Stimulated activated naive B cell treated with anti-CD40 and anti-IgM and Interleukin-4, amounts not matched to agents 10 μg/mL and 1 μg/mL and 100 μg/mL, for 72 hours (primary cell): ENCODE results near the gene RPP38.
A peak's percentile ranks its signal among the peaks of the same experiment; 100 is the strongest.

Experiments used
- ATAC-seq, 2 donors: fragments of 150-1000 bp; cut with Tn5 transposase; replicated peaks; 2 replicates each; pipeline ENCODE4 v1.10.0; 2021; ENCODE audit warnings: moderate library complexity in 1 of 2
- DNase-seq: peaks from one replicate; pipeline ENCODE4 v3.0.0; 2021
- H3K27ac Mint-ChIP-seq: one replicate; pipeline ENCODE4 v1.8.0; 2022; ENCODE audit warnings: mild to moderate bottlenecking, mixed read lengths
- H3K27me3 Mint-ChIP-seq, 2 donors: one replicate each; pipeline ENCODE4 v1.8.0; 2022; ENCODE audit warnings: mixed read lengths in 2 of 2
- H3K36me3 Mint-ChIP-seq, 2 donors: one replicate each; pipeline ENCODE4 v1.8.0; 2022; ENCODE audit warnings: mixed read lengths in 2 of 2, mild to moderate bottlenecking in 1 of 2
- H3K4me1 Mint-ChIP-seq, 2 donors: one replicate each; pipeline ENCODE4 v1.8.0; 2022; ENCODE audit warnings: mixed read lengths in 2 of 2, mild to moderate bottlenecking in 1 of 2
- H3K4me3 Mint-ChIP-seq, 2 donors: one replicate each; pipeline ENCODE4 v1.8.0; 2022; ENCODE audit warnings: mild to moderate bottlenecking in 2 of 2, mixed read lengths in 2 of 2, moderate library complexity in 1 of 2
- H3K9me3 Mint-ChIP-seq, 2 donors: one replicate each; pipeline ENCODE4 v1.8.0; 2022; ENCODE audit warnings: mixed read lengths in 2 of 2, mild to moderate bottlenecking in 1 of 2

Gene RPP38

GRCh38 chr10:15097011-15097812, at the start of gene RPP38:
RPP38 (plus strand) TSS chr10:15097355; CDS start chr10:15103315, 5,960 bp downstream.
- H3K36me3 Mint-ChIP-seq, result peaks cover 8 to 29% of the 10 kb centered on the region in 2 donors
- peak within 1 kb of the TSS; percentile 97 for H3K27ac Mint-ChIP-seq
- peak within 1 kb of the TSS; percentile 90 to 96 for H3K4me3 Mint-ChIP-seq
- DNase-seq, result peak; percentile 94
- peaks cover 18 to 42% of the 10 kb centered on the region in 2 donors for H3K4me1 Mint-ChIP-seq
- peaks cover 0 to 1% of the 10 kb centered on the region in 2 donors for H3K27me3 Mint-ChIP-seq
- peaks cover 0 to 2% of the 10 kb centered on the region in 2 donors for H3K9me3 Mint-ChIP-seq
- peak; percentile 92 to 93 for ATAC-seq

- ATAC-seq, result no peak
These were observed 47.6 kb upstream of the RPP38 start for GRCh38 chr10:15049533-15049932.

GRCh38 chr10:15052121-15052520, 45.0 kb upstream of the RPP38 start:
- no peak overlapping the region for H3K27ac Mint-ChIP-seq

More at GRCh38 chr10:15049533-15049932, 47.6 kb upstream of the RPP38 start:
- no peak overlapping the region for H3K27ac Mint-ChIP-seq
- no peak overlapping the region for H3K4me3 Mint-ChIP-seq
- DNase-seq, result no peak
- peaks cover 5 to 14% of the 10 kb centered on the region in 2 donors for H3K27me3 Mint-ChIP-seq
- H3K4me1 Mint-ChIP-seq, result peaks cover 2 to 11% of the 10 kb centered on the region in 2 donors
- H3K9me3 Mint-ChIP-seq, result no peaks in the 10 kb centered on the region
- no peaks in the 10 kb centered on the region for H3K36me3 Mint-ChIP-seq

GRCh38 chr10:15053061-15053460, 44.1 kb upstream of the RPP38 start:
- Mint-ChIP-seq H3K27me3 (peaks cover 8 to 14% of the 10 kb centered on the region in 2 donors), H3K4me3 (no peak overlapping the region), H3K4me1 (peaks cover 0 to 2% of the 10 kb centered on the region in 2 donors), H3K9me3 (no peaks in the 10 kb centered on the region), H3K27ac (no peak overlapping the region), H3K36me3 (no peaks in the 10 kb centered on the region)
- DNase-seq, result no peak
- ATAC-seq, result no peak

More at GRCh38 chr10:15052121-15052520, 45.0 kb upstream of the RPP38 start:
- Mint-ChIP-seq H3K4me3 (no peak overlapping the region), H3K27me3 (peaks cover 7 to 19% of the 10 kb centered on the region in 2 donors), H3K9me3 (no peaks in the 10 kb centered on the region), H3K36me3 (no peaks in the 10 kb centered on the region), H3K4me1 (peaks cover 0 to 2% of the 10 kb centered on the region in 2 donors)
- no peak for ATAC-seq
- no peak for DNase-seq

- Mint-ChIP-seq H3K36me3 (peaks cover 4 to 13% of the 10 kb centered on the region in 2 donors), H3K27me3 (peaks cover 18 to 30% of the 10 kb centered on the region in 2 donors), H3K9me3 (peaks cover 8 to 10% of the 10 kb centered on the region in 2 donors), H3K4me3 (no peak overlapping the region), H3K27ac (no peak overlapping the region), H3K4me1 (no peaks in the 10 kb centered on the region)
- DNase-seq (no peak), ATAC-seq (no peak)
These were observed 38.5 kb upstream of the RPP38 start for GRCh38 chr10:15058689-15059088.

GRCh38 chr10:15059914-15060313, 37.2 kb upstream of the RPP38 start:
- Mint-ChIP-seq H3K27me3 (peaks cover 22 to 37% of the 10 kb centered on the region in 2 donors), H3K36me3 (peaks cover 4 to 13% of the 10 kb centered on the region in 2 donors), H3K4me1 (no peaks in the 10 kb centered on the region)

GRCh38 chr10:15060638-15061037, 36.5 kb upstream of the RPP38 start:
- Mint-ChIP-seq H3K4me1 (no peaks in the 10 kb centered on the region), H3K4me3 (no peak overlapping the region), H3K9me3 (peaks cover 13 to 14% of the 10 kb centered on the region in 2 donors), H3K27me3 (peaks cover 28 to 40% of the 10 kb centered on the region in 2 donors), H3K36me3 (peaks cover 7 to 13% of the 10 kb centered on the region in 2 donors), H3K27ac (no peak overlapping the region)
- ATAC-seq (no peak), DNase-seq (no peak)

More at GRCh38 chr10:15059914-15060313, 37.2 kb upstream of the RPP38 start:
- Mint-ChIP-seq H3K27ac (no peak overlapping the region), H3K9me3 (peaks cover 10% of the 10 kb centered on the region in 2 donors), H3K4me3 (no peak overlapping the region)
- DNase-seq (no peak), ATAC-seq (no peak)

- Mint-ChIP-seq H3K27ac (no peak overlapping the region), H3K27me3 (peaks cover 14% of the 10 kb centered on the region in 2 donors), H3K4me1 (no peaks in the 10 kb centered on the region), H3K4me3 (no peak overlapping the region), H3K36me3 (peaks cover under 1 to 3% of the 10 kb centered on the region in 2 donors), H3K9me3 (peaks cover 5 to 6% of the 10 kb centered on the region in 2 donors)
- DNase-seq, result no peak
- ATAC-seq, result no peak
These were observed 30.0 kb upstream of the RPP38 start for GRCh38 chr10:15067154-15067553.

- H3K36me3 Mint-ChIP-seq, result peaks cover 3 to 6% of the 10 kb centered on the region in 2 donors
- DNase-seq (no peak), ATAC-seq (no peak)
- H3K27me3 Mint-ChIP-seq, result peaks cover 14 to 17% of the 10 kb centered on the region in 2 donors
- no peaks in the 10 kb centered on the region for H3K4me1 Mint-ChIP-seq
- H3K27ac Mint-ChIP-seq, result no peak overlapping the region
- H3K9me3 Mint-ChIP-seq, result peaks cover 6 to 9% of the 10 kb centered on the region in 2 donors
- H3K4me3 Mint-ChIP-seq, result no peak overlapping the region
These were observed 28.4 kb upstream of the RPP38 start for GRCh38 chr10:15068802-15069201.

GRCh38 chr10:15069230-15069629, 27.9 kb upstream of the RPP38 start:
- Mint-ChIP-seq H3K9me3 (peaks cover 5 to 9% of the 10 kb centered on the region in 2 donors), H3K36me3 (peaks cover 3 to 6% of the 10 kb centered on the region in 2 donors), H3K27me3 (peaks cover 11 to 19% of the 10 kb centered on the region in 2 donors), H3K27ac (no peak overlapping the region), H3K4me1 (no peaks in the 10 kb centered on the region), H3K4me3 (no peak overlapping the region)
- ATAC-seq, result no peak
- no peak for DNase-seq

GRCh38 chr10:15072358-15072757, 24.8 kb upstream of the RPP38 start:
- Mint-ChIP-seq H3K9me3 (peaks cover 0 to 5% of the 10 kb centered on the region in 2 donors), H3K36me3 (peaks cover 0 to 6% of the 10 kb centered on the region in 2 donors), H3K4me3 (no peak overlapping the region), H3K4me1 (no peaks in the 10 kb centered on the region), H3K27ac (no peak overlapping the region), H3K27me3 (peaks cover 0 to 11% of the 10 kb centered on the region in 2 donors)
- ATAC-seq (no peak), DNase-seq (no peak)

- Mint-ChIP-seq H3K9me3 (peaks cover 0 to 5% of the 10 kb centered on the region in 2 donors), H3K27me3 (peaks cover 0 to 7% of the 10 kb centered on the region in 2 donors), H3K36me3 (peaks cover 0 to 6% of the 10 kb centered on the region in 2 donors), H3K4me3 (no peak overlapping the region), H3K4me1 (no peaks in the 10 kb centered on the region), H3K27ac (no peak overlapping the region)
- ATAC-seq (no peak), DNase-seq (no peak)
These were observed 21.7 kb upstream of the RPP38 start for GRCh38 chr10:15075421-15075820.

- ATAC-seq (no peak), DNase-seq (no peak)
- peak overlapping the region in 1 of 2 donors; percentile 32 for H3K4me3 Mint-ChIP-seq
- H3K27me3 Mint-ChIP-seq, result no peaks in the 10 kb centered on the region
- H3K27ac Mint-ChIP-seq, result no peak overlapping the region
- H3K9me3 Mint-ChIP-seq, result no peaks in the 10 kb centered on the region
- H3K4me1 Mint-ChIP-seq, result peaks cover 0 to 3% of the 10 kb centered on the region in 2 donors
- H3K36me3 Mint-ChIP-seq, result no peaks in the 10 kb centered on the region
These were observed 13.3 kb upstream of the RPP38 start for GRCh38 chr10:15083674-15084501.

- H3K4me3 Mint-ChIP-seq, result peak overlapping the region in 1 of 2 donors; percentile 32
- H3K36me3 Mint-ChIP-seq, result no peaks in the 10 kb centered on the region
- DNase-seq (no peak), ATAC-seq (no peak)
- no peak overlapping the region for H3K27ac Mint-ChIP-seq
- H3K4me1 Mint-ChIP-seq, result peaks cover 0 to 3% of the 10 kb centered on the region in 2 donors
- no peaks in the 10 kb centered on the region for H3K9me3 Mint-ChIP-seq
- no peaks in the 10 kb centered on the region for H3K27me3 Mint-ChIP-seq
These were observed 12.6 kb upstream of the RPP38 start for GRCh38 chr10:15084502-15084922.
